BJ (cell line): Measurements from ENCODE around the gene SLC1A3. TPM values are rescaled to one million over a fixed set of nuclear protein-coding genes. Genes with fewer than 3 reads are reported as not detected.

ENCODE experiments used
- CTCF ChIA-PET: fragments of 350-600 bp; formaldehyde crosslinking; extraction: SDS; loops from one replicate; lab custom pipeline; 2021; ENCODE audit warnings: antibody characterized with exemption, inconsistent platforms; lab: Yijun Ruan, JAX
- POLR2A ChIA-PET: fragments of 300-600 bp; sonication (Branson Sonifier 250); formaldehyde crosslinking; extraction: SDS; loops from one replicate; lab custom pipeline; 2021; ENCODE audit warnings: antibody characterized with exemption; lab: Charles Lee
- DNase-seq: peaks from one replicate; pipeline ENCODE4 v3.0.0-alpha.2; 2011; ENCODE audit warnings: low read depth
- H3K27me3 ChIP-seq: 2 replicates; pipeline ENCODE4 v1.6.0; 2011; ENCODE audit warnings: low read length; ENCODE audit not compliant: control insufficient read depth, insufficient read depth
- H3K36me3 ChIP-seq: 2 replicates; pipeline ENCODE4 v1.5.1; 2011; ENCODE audit warnings: low read length; ENCODE audit not compliant: control insufficient read depth, insufficient read depth
- H3K4me3 ChIP-seq: 2 replicates; pipeline ENCODE4 v1.5.1; 2011; ENCODE audit warnings: low read depth, mild to moderate bottlenecking, control low read depth, low read length
- polyA plus RNA-seq: library from polyadenylated mRNA; depleted of rRNA; stranded (reverse); fragments of >200 nt; gene quantifications from 2 replicates; pipeline ENCODE4 v1.2.3, GENCODE V29; 2011
- TF ChIP-seq, protein P1 (sequence below): IDR thresholded peaks from 2 replicates; pipeline ENCODE4 v1.5.1; 2011; ENCODE audit warnings: low read depth, mild to moderate bottlenecking, control low read depth, inconsistent platforms, low read length, moderate library complexity; ENCODE audit not compliant: insufficient read depth

SLC1A3 gene
- polyA plus RNA-seq, 1 experiment = 0.54 TPM

DNA sequence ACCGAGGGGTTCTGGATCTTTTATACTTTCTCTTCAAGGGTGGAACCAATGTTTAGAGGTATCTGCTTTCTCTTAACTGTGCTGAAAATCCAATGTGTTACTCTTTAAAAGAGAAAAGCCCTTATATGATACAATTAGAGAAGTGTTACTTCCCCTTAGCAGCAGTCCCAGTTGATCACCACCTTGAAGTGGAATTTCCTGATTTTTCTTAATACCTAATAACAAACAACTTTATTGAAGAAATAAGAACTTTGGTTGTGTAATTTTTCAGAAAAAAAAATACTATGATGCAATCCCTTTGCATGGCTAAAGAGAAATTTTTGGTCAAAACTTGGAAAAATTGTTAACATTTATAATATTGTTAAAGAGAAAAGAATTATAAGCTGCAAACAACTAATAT lies 24.7 kb downstream of the SLC1A3 start:
- Histone ChIP-seq H3K36me3 (no peaks in the 10 kb centered on the region), H3K27me3 (peaks cover 2% of the 10 kb centered on the region; the same call in 1 of the 2 replicates), H3K4me3 (no peak overlapping the region)
- CTCF ChIA-PET = interaction anchor here (0.9 to 1.4 kb wide), 4 partner anchors 11 to 27 kb away, joined by 3 to 4 read pairs (median 3); no protein-coding TSS in a partner anchor
- DNase-seq = no peak
- TF ChIP-seq, protein P1, sequence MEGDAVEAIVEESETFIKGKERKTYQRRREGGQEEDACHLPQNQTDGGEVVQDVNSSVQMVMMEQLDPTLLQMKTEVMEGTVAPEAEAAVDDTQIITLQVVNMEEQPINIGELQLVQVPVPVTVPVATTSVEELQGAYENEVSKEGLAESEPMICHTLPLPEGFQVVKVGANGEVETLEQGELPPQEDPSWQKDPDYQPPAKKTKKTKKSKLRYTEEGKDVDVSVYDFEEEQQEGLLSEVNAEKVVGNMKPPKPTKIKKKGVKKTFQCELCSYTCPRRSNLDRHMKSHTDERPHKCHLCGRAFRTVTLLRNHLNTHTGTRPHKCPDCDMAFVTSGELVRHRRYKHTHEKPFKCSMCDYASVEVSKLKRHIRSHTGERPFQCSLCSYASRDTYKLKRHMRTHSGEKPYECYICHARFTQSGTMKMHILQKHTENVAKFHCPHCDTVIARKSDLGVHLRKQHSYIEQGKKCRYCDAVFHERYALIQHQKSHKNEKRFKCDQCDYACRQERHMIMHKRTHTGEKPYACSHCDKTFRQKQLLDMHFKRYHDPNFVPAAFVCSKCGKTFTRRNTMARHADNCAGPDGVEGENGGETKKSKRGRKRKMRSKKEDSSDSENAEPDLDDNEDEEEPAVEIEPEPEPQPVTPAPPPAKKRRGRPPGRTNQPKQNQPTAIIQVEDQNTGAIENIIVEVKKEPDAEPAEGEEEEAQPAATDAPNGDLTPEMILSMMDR = no peak
- POLR2A ChIA-PET = no interaction called here

DNA sequence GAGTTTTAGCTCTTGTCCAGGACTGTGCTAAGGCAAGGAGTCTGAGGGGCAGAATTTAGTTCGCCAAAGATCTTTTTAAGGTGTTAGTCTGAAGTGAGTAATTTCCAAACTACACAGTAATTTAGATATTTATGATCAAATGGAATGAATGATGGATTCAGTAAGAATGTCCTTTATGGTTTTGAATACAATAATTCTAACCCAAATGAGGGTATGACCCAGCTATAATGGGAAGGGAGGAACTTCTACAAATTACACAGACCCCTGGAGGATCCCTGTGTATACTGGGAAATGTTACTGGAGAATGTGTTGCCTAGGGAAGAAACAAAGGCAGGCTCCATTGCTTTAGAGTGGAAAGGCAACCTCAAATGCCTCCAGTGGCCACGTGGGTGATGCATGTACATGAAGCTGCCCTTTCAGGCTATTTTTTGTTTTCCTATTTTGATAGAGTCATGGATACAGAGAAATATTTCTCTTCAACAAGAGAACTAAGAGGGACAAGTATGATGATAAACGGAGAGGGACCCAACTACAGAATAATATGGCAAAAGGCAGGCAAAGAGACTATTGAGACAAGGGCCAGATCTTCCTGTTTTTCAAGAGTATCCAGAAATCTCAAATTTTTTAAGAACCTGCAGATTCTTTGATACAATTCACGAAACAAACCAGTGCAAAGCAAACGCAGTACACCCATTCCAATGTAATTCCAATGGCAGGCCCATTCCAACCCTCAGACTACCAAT lies 25.4 kb downstream of the SLC1A3 start:
- TF ChIP-seq, protein P1 = no peak
- CTCF ChIA-PET = interaction anchor here (0.9 to 1.1 kb wide), 2 partner anchors 10 to 14 kb away, joined by 3 to 4 read pairs; no protein-coding TSS in a partner anchor
- POLR2A ChIA-PET = no interaction called here
- Histone ChIP-seq H3K4me3 (no peak overlapping the region), H3K27me3 (peaks cover 2% of the 10 kb centered on the region; the same call in 1 of the 2 replicates), H3K36me3 (no peaks in the 10 kb centered on the region)
- DNase-seq = no peak

- CTCF ChIA-PET = no interaction called here
- Histone ChIP-seq H3K4me3 (no peak overlapping the region), H3K36me3 (no peaks in the 10 kb centered on the region), H3K27me3 (peaks cover 3% of the 10 kb centered on the region)
- TF ChIP-seq, protein P1 = no peak
- no peak for DNase-seq
- POLR2A ChIA-PET = no interaction called here
Measured at GRCh38 chr5:36632363-36632664, 25.9 kb downstream of the SLC1A3 start.

DNA sequence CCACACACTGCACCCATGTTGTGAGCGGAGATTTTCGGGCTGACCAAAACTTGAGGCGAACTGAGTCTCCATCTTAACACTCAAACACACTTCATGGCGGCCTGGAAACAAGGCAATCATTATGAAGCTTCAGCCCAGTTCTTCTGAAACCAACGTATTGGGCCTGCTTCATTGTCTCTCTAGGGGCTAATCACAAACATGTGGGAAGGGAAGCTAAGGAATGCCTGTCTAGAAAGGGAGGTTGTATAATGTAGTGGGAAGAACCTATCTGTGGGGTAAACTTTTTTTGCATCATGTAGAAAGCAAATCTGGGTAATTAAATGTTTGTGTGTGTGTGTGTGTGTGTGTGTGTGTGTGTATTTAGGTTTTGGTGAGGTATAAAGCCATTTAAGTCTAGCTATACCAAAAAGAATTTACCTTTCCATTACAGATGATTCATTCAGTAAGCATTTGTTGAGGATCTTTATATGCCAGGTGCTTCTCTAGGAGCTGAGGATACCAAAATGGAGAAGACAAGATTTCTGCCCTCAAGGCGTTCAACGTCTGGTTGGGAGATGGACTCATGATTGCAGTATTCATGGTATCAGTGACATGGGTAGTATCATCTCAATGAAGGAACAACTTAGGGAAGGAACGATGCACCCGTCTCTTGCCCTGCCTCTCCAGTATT lies 29.4 kb downstream of the SLC1A3 start:
- CTCF ChIA-PET = interaction anchor here (0.6 to 0.7 kb wide), 2 partner anchors 11 to 170 kb away, joined by 3 to 4 read pairs; no protein-coding TSS in a partner anchor
- TF ChIP-seq, protein P1 = no peak
- DNase-seq = no peak
- H3K27me3 ChIP-seq = peaks cover 1% of the 10 kb centered on the region; the same call in 1 of the 2 replicates
- H3K4me3 ChIP-seq = no peak overlapping the region
- POLR2A ChIA-PET = no interaction called here
- H3K36me3 ChIP-seq = no peaks in the 10 kb centered on the region

DNA sequence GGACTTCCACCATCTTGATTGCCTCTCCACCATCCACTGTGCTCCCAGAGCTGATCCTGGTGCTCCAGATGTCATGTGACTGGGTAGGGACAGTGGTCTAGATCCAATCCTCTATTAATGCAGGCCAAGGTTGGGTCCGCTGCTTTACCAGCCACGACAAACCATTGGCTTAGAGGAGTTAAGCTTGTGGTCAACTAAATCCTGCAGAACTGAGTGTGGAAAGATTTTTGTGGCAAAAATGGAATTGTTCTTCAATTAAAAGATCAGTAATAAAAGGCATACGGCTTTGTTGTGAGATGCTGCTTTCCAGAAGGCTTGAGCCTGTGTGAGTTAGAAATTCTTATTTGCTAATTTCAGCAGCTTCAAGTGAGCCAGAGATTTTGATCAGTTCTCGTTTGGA lies 30.7 kb downstream of the SLC1A3 start:
- Histone ChIP-seq H3K36me3 (no peaks in the 10 kb centered on the region), H3K4me3 (no peak overlapping the region), H3K27me3 (peaks cover 1% of the 10 kb centered on the region; the same call in 1 of the 2 replicates)
- ChIA-PET POLR2A (no interaction called here), CTCF (interaction anchor here (1.1 to 1.9 kb wide), 2 partner anchors 11 to 222 kb away, joined by 3 to 5 read pairs; no protein-coding TSS in a partner anchor)
- no peak for DNase-seq
- TF ChIP-seq, protein P1 = no peak
